ENCODE results near the gene RALGAPA2.

The RALGAPA2 gene

GRCh38 chr20:20373091-20373571 lies 339.3 kb downstream of the RALGAPA2 start:
- no peak for DNase-seq
- H3K27me3 Mint-ChIP-seq (ENCODE audit: low read depth, poor library complexity): peaks cover 90% of the 10 kb centered on the region

GRCh38 chr20:20371681-20372080 lies 340.8 kb downstream of the RALGAPA2 start:
- Mint-ChIP-seq H3K4me1 (peaks cover 7% of the 10 kb centered on the region), H3K9me3 (no peaks in the 10 kb centered on the region), H3K27me3 (ENCODE audit: low read depth, poor library complexity) (peaks cover 88% of the 10 kb centered on the region), H3K36me3 (ENCODE audit: low read depth) (no peaks in the 10 kb centered on the region), H3K27ac (no peak overlapping the region), H3K4me3 (no peak overlapping the region)
- no peak for DNase-seq
- no peak for TF ChIP-seq CTCF (IDR thresholded peaks at IDR 0.05)

More at GRCh38 chr20:20373091-20373571, 339.3 kb downstream of the RALGAPA2 start:
- no peak overlapping the region for H3K4me3 Mint-ChIP-seq
- no peaks in the 10 kb centered on the region for H3K9me3 Mint-ChIP-seq
- TF ChIP-seq CTCF (IDR thresholded peaks at IDR 0.05): no peak
- no peak overlapping the region for H3K27ac Mint-ChIP-seq
- H3K4me1 Mint-ChIP-seq: peaks cover 7% of the 10 kb centered on the region
- no peaks in the 10 kb centered on the region for H3K36me3 Mint-ChIP-seq (ENCODE audit: low read depth)

GRCh38 chr20:20371083-20371482 lies 341.4 kb downstream of the RALGAPA2 start:
- H3K36me3 Mint-ChIP-seq (ENCODE audit: low read depth): no peaks in the 10 kb centered on the region
- H3K4me1 Mint-ChIP-seq: peaks cover 7% of the 10 kb centered on the region
- H3K27ac Mint-ChIP-seq: no peak overlapping the region
- DNase-seq: no peak
- H3K9me3 Mint-ChIP-seq: no peaks in the 10 kb centered on the region
- no peak for TF ChIP-seq CTCF (IDR thresholded peaks at IDR 0.05)
- H3K27me3 Mint-ChIP-seq (ENCODE audit: low read depth, poor library complexity): peaks cover 89% of the 10 kb centered on the region
- no peak overlapping the region for H3K4me3 Mint-ChIP-seq

- DNase-seq: no peak
- peaks cover 7% of the 10 kb centered on the region for H3K4me1 Mint-ChIP-seq
- no peaks in the 10 kb centered on the region for H3K9me3 Mint-ChIP-seq
- peak overlapping the region; percentile 70 for H3K4me3 Mint-ChIP-seq
- H3K27me3 Mint-ChIP-seq (ENCODE audit: low read depth, poor library complexity): peaks cover 89% of the 10 kb centered on the region
- TF ChIP-seq CTCF (IDR thresholded peaks at IDR 0.05): no peak
- H3K36me3 Mint-ChIP-seq (ENCODE audit: low read depth): no peaks in the 10 kb centered on the region
- no peak overlapping the region for H3K27ac Mint-ChIP-seq
These were observed 342.3 kb downstream of the RALGAPA2 start for GRCh38 chr20:20370094-20370575.

- no peaks in the 10 kb centered on the region for H3K36me3 Mint-ChIP-seq (ENCODE audit: low read depth)
- H3K4me3 Mint-ChIP-seq: peak overlapping the region; percentile 70
- H3K9me3 Mint-ChIP-seq: no peaks in the 10 kb centered on the region
- peaks cover 89% of the 10 kb centered on the region for H3K27me3 Mint-ChIP-seq (ENCODE audit: low read depth, poor library complexity)
- H3K27ac Mint-ChIP-seq: no peak overlapping the region
- no peak for TF ChIP-seq CTCF (IDR thresholded peaks at IDR 0.05)
- H3K4me1 Mint-ChIP-seq: peaks cover 7% of the 10 kb centered on the region
- peak; percentile 23 for DNase-seq
These were observed 343.0 kb downstream of the RALGAPA2 start for GRCh38 chr20:20369250-20370093.

Data from nephron progenitor cell (in vitro differentiated cells).